Measurements from ENCODE around the gene DBH.

Gene DBH

GRCh38 chr9:133635533-133636531 is at the start of gene DBH:
Gene DBH, plus strand, starts transcription at chr9:133636363. Its CDS starts 9 bp downstream, at chr9:133636372.
- no peak for DNase-seq

- DNase-seq, result no peak
Observed at GRCh38 chr9:133587051-133587450, 49.1 kb upstream of the DBH start.

- DNase-seq, result no peak
Observed at GRCh38 chr9:133587466-133587865, 48.7 kb upstream of the DBH start.

- no peak for DNase-seq
Observed at GRCh38 chr9:133589454-133590227, 46.5 kb upstream of the DBH start.

GRCh38 chr9:133590231-133590855 is 45.8 kb upstream of the DBH start:
- no peak for DNase-seq

GRCh38 chr9:133591116-133591910 is 44.9 kb upstream of the DBH start:
- DNase-seq, result no peak

GRCh38 chr9:133591985-133592384 is 44.2 kb upstream of the DBH start:
- DNase-seq, result no peak

- no peak for DNase-seq
Observed at GRCh38 chr9:133592731-133593409, 43.3 kb upstream of the DBH start.

GRCh38 chr9:133593587-133594253 is 42.4 kb upstream of the DBH start:
- no peak for DNase-seq

GRCh38 chr9:133594310-133594709 is 41.9 kb upstream of the DBH start:
- no peak for DNase-seq

- no peak for DNase-seq
Observed at GRCh38 chr9:133595910-133596309, 40.3 kb upstream of the DBH start.

- DNase-seq, result no peak
Observed at GRCh38 chr9:133597316-133597957, 38.7 kb upstream of the DBH start.

GRCh38 chr9:133598978-133599377 is 37.2 kb upstream of the DBH start:
- DNase-seq, result no peak

- DNase-seq, result no peak
Observed at GRCh38 chr9:133599470-133600173, 36.5 kb upstream of the DBH start.

- no peak for DNase-seq
Observed at GRCh38 chr9:133600739-133601138, 35.4 kb upstream of the DBH start.

- DNase-seq, result no peak
Observed at GRCh38 chr9:133601746-133602145, 34.4 kb upstream of the DBH start.

- DNase-seq, result no peak
Observed at GRCh38 chr9:133602277-133602676, 33.9 kb upstream of the DBH start.

- DNase-seq, result no peak
Observed at GRCh38 chr9:133603135-133603927, 32.8 kb upstream of the DBH start.

GRCh38 chr9:133604214-133604613 is 31.9 kb upstream of the DBH start:
- no peak for DNase-seq

All from kidney glomerular epithelial cell (primary cell).